Cerebellar nuclear complex (tissue), 1 donor: Measurements from ENCODE around the gene TNP2.

Source experiments
- DNase-seq, 2 experiments: peaks; one replicate each; lab custom pipeline; 2025; lab: John Stamatoyannopoulos, UW

The TNP2 gene

DNA sequence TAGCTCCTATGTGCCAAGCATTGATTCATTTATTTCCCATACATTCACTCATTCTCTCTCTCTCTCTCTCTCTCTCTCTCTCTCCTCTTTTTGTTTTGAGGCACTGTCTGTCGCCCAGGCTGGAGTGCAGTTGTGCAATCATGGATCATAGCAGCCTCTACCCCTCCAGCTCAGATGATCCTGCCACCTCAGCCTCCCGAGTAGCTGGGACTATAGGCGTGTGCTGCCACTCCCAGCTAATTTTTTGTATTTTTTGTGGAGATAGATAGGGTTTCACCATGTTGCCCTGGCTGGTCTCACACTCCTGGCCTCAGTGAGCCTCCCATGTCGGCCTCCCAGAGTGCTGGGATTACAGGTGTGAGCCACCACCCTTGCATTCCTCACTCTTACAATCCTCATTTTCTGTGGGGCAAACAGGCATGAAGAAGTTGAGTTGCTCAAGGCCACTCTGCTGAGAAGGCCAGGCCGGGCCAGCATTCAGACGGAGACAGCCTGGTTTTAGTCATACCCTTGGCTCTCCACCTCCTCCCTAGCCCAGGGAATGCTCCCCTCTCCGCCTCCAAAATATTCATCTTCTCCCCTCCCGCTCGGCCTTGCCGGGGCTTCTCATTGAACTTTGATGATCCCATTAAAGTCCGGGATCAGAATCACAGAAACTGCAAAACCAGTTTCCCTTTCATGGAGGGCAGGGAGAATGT is 7.9 kb upstream of the TNP2 start:
- DNase-seq: no peak

DNA sequence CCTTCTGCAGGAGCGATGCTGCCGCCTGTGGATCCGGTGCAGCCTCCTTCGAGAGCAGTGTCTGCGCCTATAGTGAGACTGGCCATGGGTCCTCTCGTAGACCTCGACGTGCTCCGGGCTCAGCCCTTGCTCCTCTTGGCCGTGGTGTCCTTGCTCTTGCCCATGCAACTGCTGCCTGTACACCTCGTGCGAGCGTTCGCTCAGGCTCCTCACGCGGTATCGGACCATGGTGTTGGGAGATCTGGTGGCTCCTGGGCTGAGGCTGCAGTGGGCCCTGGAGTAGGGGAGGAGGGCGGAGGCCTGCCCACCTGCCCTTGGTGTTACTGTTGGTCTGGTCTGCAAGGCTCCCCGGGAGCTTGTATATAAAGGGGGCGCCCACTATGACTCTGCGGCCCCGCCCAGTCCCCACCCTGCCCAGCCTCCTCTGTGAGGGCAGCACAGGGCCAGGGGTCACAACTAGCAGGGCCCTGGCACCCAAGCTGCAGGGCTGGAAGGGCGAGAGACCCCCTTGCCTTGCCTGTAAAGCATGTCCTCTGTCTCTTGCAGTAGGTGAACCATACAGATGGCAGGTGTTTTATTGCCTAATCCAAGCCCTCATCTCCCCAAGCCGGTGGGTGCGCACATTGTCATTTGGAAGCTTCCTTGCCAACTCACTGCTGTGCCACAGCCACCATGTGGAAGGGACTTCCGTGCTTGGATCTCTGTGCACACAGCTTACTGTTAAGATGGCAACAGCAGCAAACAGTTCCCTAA is 7.2 kb upstream of the TNP2 start, which contains the start of gene PRM2:
TSS of gene PRM2 (minus strand) at position 338 of the 753 bp plus-strand sequence. CDS start at position 228, 110 bp downstream.
- DNase-seq: no peak

DNA sequence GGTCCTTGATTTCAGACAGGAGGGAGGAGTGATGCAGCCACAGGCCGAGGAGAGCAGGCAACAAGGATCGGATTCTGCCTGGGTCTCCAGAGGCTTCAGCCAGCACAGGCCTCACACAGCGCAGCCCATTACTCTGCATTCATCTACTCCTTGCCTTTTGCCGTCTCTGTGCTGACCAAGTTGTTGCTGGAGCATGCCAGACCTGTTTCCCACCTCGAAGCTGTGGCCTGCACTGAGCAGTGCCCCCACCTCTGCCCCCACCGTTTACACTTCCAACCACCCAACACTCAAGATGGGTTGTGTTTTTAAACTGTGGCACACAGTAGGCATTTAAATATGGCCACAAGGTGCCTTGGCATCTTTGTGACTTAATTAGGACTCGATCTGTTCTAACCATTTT is 5.8 kb upstream of the TNP2 start:
- DNase-seq: no peak

DNA sequence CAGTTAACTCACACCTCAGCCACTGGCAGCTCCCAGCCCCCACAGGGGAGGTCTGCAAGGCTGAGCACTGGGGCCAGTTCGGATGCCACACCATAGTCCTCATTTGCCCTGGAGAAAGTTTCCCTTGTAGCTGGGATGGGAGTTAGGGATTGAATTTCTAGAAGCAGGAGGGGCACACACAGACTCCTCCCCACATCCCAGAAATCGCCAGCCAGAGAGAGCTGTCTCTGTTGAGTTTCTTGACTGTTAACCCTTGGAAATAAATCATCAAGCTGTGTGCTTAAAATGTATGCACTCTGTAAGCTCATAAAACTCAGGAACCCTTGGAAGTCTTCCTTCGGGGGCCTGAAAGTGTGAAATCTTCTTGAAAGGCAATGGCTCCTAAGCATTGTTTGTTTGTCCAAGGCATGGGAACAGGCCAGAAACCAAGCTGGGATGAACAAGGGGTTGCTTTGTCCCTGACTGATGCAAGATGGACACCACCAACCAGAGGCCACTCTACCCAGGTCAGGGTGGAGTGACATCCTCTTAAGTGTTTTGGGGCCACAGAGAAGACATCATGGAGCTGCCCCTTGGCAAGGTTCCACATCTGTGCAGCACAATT is 4.7 kb upstream of the TNP2 start:
- DNase-seq: no peak

DNA sequence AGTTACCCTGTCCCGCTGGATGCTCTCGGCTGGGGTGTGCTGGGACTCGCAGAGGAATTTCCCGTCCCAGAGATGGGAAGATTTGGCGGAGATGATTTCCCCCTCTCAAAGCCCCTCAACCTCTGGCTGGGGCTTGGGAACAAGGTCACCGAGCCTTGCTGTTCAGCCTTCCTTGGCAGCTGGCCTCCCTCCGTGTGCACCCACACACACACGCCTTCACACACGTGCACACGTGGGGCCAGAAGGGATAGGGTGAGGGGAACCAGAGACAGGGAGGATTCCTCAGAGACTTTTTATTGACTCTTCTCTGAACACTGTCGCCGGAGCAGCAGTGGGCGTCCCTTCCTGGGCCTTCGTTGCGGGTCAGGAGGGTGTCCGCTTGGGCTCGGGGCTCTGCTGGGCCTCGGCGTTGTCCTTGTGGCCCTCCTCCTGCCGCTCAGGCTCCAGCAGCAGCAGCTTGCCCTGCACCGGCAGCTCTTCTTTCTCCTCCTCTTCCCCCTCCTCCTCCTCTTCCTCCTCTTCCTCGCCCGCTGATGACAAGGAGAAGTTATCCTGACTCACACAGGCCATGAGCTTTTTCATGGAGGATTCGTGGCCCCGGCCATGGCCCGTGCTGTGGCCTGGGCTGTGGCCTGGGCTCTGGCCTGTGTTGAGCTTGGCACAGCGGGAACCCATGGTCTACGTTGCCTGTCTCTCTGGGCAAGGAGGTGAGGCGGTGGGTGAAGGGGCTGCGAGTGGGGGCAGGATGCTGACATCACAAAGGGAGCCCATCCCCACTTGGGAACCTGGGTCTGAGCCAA is 4.0 kb upstream of the TNP2 start, which contains the start of gene PRM3:
TSS of gene PRM3 (minus strand) at position 709 of the 800 bp plus-strand sequence. CDS start at position 675, 34 bp downstream.
- no peak for DNase-seq

DNA sequence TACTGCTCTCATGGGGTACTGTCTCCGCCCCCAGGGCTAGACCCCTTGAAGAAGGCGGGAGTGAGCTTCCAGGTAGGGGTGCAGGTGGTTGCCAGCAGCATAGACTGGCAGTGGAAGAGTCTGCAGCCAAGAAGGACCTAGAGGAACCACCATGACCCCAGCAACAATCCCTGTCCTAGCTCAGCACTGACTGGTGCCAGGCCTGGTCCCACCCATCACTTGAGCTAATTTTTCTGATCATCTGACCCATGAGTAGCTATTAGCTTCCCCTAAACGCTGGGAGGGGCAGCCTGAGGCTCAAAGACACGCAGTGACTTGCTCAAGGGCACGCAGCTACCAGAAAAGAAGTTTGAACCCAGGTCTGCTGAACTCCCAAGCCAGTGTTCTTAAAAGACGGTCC is 3.4 kb upstream of the TNP2 start:
- DNase-seq: no peak

DNA sequence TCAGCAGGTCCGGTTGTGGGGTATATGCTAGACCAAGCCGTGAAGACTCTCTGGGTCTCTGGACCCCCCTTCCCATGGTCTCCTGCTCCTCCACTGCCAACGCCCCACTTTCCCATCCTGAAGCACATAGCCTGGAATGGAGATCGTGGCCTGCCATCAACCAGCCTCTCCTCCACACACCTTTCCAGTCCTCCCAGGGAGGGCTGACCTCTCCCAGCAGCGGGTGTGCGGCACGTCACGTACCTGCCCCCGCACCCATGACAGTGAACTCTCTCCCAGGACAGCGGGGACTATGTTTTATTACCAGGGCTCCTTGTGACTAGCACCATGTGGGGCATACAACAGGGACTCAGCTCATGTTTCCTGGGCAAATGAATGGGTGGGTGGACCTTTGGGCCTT is 2.5 kb upstream of the TNP2 start:
- no peak for DNase-seq

DNA sequence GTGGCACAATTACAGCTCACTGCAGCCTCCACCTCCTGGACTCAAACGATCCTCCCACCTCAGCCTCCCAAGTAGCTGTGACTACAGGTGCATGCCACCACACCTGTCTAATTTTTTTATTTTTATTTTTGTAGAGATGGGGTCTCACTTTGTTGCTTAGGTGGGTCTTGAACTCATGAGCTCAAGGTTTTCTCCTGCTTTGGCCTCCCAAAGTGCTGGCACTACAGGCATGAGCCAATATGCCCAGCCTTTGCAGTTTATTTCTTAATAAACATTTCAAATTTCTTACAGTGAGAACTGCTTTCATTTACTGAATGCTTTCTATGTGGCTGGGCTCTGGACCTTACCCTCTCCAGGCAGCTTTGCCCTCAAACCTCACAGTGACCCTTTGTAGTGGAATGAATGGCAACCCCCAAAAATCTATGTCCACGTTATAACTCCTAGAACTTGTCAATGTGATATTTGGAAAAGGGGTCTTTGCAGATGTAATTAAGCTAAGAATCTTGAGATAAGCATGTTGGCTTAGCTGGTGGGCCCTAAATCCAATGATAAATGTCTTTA is 1.6 kb upstream of the TNP2 start:
- DNase-seq: no peak

DNA sequence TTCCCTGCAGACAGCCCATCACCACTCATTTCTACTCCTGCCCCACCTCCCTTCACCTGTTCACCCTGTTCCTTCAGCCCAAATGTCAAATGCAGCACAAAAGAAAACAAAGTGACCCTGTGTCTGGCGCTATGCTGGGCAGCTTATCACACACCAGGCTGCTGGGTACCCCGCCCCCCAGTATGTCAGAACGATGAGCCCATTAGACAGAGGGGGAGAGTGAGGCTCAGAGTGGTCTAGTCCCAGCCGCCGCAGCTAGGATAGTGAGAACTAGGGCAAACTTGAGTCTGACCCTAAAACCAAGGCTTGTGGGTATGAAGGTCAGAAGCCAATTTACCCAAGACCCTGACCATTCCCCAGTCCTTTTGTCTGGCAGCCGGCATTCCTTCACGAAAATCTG is 4.0 kb downstream of the TNP2 start:
- no peak for DNase-seq

DNA sequence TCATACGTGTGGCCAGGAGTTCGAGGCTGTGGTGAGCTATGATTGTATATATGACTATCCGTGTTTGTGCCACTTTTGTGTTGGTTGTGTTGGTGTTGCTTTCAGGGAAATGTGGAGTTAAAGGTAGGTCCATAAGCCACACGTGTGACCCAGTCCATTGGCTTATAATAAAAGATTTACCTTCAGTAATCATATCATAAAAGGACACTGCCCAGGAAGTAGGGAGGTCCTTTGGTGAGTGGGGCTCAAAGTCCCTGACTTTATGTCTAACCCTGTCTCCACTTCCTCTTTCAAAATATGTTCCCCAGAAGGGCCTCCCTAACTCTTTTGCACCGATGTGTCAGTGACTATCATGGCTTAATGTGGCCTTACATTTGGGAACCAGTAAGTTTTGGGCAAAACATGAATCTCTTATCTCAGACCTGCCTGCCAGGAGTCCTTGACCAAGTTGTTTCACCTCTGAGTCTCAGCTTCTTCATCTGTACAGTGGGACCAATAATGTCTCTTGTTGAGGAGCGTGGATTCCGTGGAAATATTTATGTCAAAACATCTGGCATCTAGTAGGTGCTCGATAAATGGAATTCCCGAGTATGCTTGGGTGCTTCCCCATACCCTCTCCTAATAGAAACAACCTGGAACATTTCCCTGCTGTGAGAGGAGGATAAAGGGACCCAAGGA is 4.8 kb downstream of the TNP2 start:
- DNase-seq: no peak

DNA sequence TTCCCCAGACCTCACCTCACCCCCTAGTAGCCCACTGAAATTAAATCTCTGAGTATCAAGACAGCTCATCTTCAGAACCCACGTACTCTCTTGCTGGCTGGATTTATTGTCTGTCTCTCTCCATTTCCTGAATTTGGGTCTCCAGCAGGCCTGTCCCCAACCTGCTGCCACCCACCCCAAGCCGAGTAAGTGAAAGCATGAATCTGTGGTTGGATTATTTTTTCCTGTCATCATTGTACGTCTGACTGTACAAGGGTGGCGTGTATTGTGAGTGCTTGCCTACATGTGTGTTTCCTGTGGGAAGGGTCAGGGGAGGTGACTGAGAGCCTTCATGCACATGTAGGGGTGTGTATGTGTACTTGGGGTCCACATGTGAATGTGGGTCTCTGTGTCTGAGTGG is 5.4 kb downstream of the TNP2 start:
- no peak for DNase-seq

DNA sequence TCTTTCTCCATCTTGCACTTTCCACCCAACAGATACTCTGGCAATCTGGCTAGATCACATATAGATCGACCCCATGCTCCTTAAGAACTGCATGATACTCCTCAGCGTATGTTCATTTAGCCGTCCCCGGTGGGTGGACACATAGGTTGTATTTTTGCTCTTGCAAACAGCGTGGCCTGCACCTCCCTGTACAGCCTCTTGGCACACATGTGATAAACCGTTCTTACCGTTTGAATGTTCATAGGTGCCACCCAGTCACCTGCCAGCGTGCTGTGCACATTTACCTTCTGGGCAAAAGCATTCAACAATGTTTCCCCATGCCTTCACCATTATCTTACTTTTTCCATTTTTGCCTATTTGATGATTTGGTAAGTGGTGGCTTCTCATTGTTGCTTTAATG is 6.2 kb downstream of the TNP2 start:
- DNase-seq: no peak

DNA sequence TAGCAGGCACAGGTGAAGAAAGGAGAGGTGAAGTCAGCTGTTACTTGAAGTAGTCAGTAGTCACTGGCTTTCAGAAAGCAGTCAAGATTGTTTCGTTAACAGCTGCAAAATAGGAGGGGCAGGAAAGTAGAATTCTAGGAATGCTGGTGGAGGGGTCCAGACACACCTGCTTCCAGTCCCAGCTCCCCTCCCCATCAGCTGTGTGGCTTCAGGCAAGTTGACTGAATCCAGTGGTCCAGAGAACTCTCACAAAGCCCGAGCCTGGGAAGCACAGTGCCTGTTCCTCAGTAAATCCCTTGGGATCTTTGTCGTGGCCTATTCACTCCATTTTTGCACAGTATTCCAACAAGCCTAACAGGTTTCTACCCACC is 8.5 kb downstream of the TNP2 start:
- DNase-seq: no peak

DNA sequence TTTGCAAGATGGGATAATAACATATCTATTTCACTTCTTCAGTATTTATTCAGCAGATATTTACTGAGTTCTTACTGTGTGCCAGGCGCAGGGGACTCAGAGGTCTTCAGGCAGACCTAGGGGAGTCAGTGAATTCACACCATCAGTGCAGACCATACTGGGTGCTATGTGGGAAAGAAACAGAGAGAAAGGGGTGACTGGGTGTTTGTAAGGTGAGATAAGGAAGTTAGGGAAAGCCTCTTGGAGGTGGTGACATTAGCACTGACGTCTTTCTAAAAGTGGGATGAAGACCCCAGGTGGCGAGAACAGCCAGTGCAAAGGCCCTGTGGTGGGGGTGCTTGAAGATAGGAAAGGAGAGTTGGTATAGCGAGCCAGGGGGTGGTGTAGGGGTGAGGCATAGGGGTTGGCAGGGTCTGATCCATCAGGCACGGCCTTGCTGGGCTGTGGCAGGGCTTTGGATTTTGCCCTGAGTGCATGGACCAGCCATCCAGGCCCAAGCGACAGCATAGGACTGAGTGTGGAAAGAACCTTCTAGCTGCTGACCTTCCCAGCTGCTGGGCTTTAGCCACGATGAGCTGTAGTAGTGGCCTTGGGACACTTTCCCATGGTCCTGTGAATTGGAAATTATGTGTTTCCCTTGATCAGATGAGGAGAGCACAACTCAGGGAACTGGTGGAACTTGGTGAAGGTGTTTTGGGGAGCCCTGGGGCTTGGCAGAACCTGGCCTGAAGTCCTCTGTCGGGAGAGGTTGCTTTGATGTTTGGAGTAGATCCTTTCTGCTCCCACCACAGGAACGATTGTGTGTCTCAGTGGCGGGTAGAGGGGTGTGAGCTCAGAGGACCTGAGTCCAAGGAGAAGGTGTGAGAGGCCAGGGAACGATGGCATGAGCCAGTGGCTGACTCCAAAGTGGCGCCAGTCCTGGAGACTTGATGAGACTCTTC is 9.2 kb downstream of the TNP2 start:
- DNase-seq: no peak

DNA sequence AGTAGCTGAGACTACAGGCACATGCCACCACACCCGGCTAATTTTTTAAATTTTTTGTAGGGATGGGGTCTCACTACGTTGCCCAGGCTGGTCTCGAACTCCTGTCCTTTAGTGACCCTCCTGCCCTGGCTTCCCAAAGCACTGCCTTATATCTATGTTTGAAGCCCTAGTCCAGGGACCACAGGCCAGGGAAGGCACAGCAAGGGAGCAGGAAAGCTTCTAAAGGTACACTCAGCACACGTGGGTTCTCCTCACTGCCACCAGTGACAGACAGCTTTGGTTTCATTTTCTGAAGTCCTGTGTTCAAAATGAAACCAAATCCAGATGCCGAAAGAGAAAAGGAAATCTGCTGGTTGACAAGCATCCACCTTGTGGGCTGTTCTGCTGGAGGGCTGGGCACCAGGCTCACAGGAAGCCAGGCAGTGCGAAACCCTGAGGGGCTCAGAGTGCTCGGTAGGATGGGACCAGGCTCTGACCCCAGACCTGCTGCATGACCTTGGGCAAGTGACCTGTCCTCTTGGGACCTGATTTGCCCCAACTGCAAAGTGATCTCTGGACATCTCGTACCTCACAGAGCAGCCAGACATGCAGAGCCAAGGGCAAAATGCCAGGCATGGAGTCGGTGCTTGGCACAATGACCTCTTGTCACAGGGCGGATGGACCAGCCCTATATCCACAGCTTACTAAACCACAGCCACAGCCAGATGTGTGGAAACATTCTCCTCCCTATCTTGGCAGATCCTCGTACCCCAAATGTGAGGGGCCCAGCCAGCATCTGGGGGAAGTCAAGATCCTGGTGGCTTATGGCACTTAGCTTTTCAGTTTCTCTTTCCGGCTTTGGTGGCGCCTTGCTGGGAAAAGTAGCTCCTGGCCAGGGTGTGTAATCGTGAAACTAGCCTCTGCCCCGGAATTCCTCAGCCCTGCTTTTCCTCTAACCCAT is 10.3 kb downstream of the TNP2 start:
- no peak for DNase-seq

DNA sequence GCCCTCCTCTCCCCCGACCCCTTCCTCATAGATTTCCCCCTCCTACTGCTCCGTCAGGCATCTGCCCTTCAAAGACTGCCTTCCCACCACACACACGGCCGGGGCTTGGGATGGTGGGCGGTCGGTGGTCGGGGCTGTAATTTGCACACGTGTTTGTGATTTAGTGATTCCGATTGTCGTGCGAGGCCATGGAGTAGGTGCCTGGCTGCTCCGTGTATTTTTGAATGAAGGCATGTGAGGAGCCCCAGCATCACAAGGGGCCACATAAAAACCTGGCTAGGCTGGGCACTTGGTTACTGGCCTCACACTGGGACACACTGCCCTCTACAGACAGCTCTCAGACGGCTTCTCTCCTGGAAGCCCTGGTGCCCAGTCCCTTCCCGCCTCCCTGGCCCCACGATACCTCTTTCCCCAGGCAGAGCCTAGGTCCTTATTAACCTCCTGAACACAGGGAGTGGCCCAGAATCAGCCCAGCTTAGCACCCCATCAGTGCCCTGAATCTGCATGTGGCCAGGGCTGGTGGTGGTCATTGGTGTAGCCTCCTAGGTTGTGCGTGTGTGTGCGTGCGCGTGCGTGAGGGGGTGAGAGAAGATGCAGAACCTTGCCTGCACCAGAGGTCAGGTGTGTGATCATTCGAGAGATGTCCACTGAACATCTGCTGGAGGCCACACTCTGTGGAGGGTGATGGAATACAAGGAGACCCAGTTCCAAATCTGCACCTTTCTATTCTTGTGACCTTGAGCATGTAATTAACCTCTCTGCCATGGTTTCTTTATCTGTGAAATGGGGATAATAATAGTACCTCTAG is 11.8 kb downstream of the TNP2 start:
- DNase-seq: peak in 1 of 2 experiments; percentile 35

DNA sequence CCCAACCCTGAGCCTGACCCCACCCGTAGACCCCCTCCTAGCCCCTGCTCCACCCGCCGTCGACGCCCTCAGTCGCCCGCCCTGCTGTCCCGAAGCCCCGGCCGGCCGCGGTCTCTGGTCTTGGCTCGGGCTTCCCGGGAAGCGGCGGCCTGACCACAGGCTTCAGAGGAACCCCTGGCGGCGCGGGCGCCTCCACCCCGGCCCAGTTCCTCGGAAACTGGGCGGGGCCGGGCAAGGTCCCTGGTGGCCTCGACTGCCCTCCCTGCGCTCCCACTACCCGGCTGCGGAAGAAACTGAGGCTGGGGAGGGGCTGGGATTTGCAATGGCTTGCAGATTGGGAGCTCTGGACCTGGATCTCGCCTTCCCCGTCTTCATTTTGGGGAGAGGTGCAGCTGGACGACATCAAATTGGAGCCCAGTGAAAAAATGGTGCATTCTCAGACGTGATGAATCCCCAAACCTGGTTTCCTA is 12.4 kb downstream of the TNP2 start:
- DNase-seq: no peak
